HG03196 (cell line): ENCODE data around the gene TFPI2.
A peak's percentile ranks its signal among the peaks of the same experiment; 100 is the strongest.
"Not testable (repeated sequence)": the region's sequence is repeated elsewhere in the genome, so short reads cannot be mapped to it uniquely, and the experiment has no call there.

Experiments used
- ATAC-seq: cut with Tn5 transposase; IDR thresholded peaks from one replicate; pipeline ENCODE4 v1.9.1; 2021; ENCODE audit not compliant: unreplicated experiment

TFPI2 gene

GRCh38 chr7:93890464-93891068 is at the start of gene TFPI2:
Gene TFPI2 (minus strand): TSS chr7:93890753. CDS start chr7:93890678, 75 bp downstream.
- peak; percentile 40 for ATAC-seq

GRCh38 chr7:93938293-93938692 is 47.7 kb upstream of the TFPI2 start:
- no peak for ATAC-seq

GRCh38 chr7:93937818-93938217 is 47.3 kb upstream of the TFPI2 start:
- ATAC-seq = no peak

GRCh38 chr7:93935102-93935501 is 44.5 kb upstream of the TFPI2 start:
- ATAC-seq = no peak

- no peak for ATAC-seq
Observed at GRCh38 chr7:93933156-93933555, 42.6 kb upstream of the TFPI2 start.

- no peak for ATAC-seq
Observed at GRCh38 chr7:93931655-93932054, 41.1 kb upstream of the TFPI2 start.

GRCh38 chr7:93927585-93927984 is 37.0 kb upstream of the TFPI2 start:
- ATAC-seq = no peak

GRCh38 chr7:93926800-93927199 is 36.2 kb upstream of the TFPI2 start:
- no peak for ATAC-seq

- no peak for ATAC-seq
Observed at GRCh38 chr7:93923942-93924341, 33.4 kb upstream of the TFPI2 start.

- no peak for ATAC-seq
Observed at GRCh38 chr7:93923296-93923695, 32.7 kb upstream of the TFPI2 start.

GRCh38 chr7:93921607-93922566 is 31.3 kb upstream of the TFPI2 start, which contains the start of gene GNG11:
Gene GNG11 (plus strand): TSS chr7:93921735. CDS start chr7:93922138, 403 bp downstream.
- ATAC-seq = peak; percentile 85

- ATAC-seq = no peak
Observed at GRCh38 chr7:93921186-93921585, 30.6 kb upstream of the TFPI2 start.

- no peak for ATAC-seq
Observed at GRCh38 chr7:93920496-93921182, 30.1 kb upstream of the TFPI2 start.

GRCh38 chr7:93916315-93916714 is 25.8 kb upstream of the TFPI2 start:
- ATAC-seq = not testable (repeated sequence)

GRCh38 chr7:93915888-93916287 is 25.3 kb upstream of the TFPI2 start:
- peak; percentile 74 for ATAC-seq

GRCh38 chr7:93915206-93915842 is 24.8 kb upstream of the TFPI2 start:
- not testable (repeated sequence) for ATAC-seq

GRCh38 chr7:93914581-93915066 is 24.1 kb upstream of the TFPI2 start:
- no peak for ATAC-seq

- ATAC-seq = no peak
Observed at GRCh38 chr7:93913197-93913596, 22.6 kb upstream of the TFPI2 start.

GRCh38 chr7:93911661-93912060 is 21.1 kb upstream of the TFPI2 start:
- not testable (repeated sequence) for ATAC-seq

- not testable (repeated sequence) for ATAC-seq
Observed at GRCh38 chr7:93911242-93911641, 20.7 kb upstream of the TFPI2 start.
